ENCODE data around the gene KIRREL1. TPM values are rescaled to one million over a fixed set of nuclear protein-coding genes. Genes with fewer than 3 reads are reported as not detected.

KIRREL1 gene
- 44.4 and 85.4 TPM in 2 replicates for total RNA-seq

GRCh38 chr1:157993147-157993917, at the start of gene KIRREL1:
KIRREL1 (plus strand) TSS chr1:157993645; CDS start chr1:157993677, 32 bp downstream.

Other genes starting within 250 kb of the KIRREL1 start
- not detected in 2 replicates for gene FCRL2, start 216.5 kb upstream of the KIRREL1 start, total RNA-seq
- not detected in 2 replicates for gene FCRL1, start 173.5 kb upstream of the KIRREL1 start, total RNA-seq
- gene CD5L, start 151.8 kb upstream of the KIRREL1 start, total RNA-seq: not detected in 2 replicates
- gene CD1D, start 187.2 kb downstream of the KIRREL1 start, total RNA-seq: 1.00 and 5.5 TPM in 2 replicates

All from nasal cavity respiratory epithelium epithelial cell of viscerocranial mucosa (primary cell).